H1 (cell line): ENCODE results near the gene CEBPA. TPM values are rescaled to one million over a fixed set of nuclear protein-coding genes. Genes with fewer than 3 reads are reported as not detected.

ENCODE experiments used
- CEBPB ChIP-seq: IDR thresholded peaks from 2 replicates; pipeline ENCODE4 v1.6.1; 2012; ENCODE audit warnings: low read depth, low read length
- CREB1 ChIP-seq: IDR thresholded peaks from 2 replicates; pipeline ENCODE4 v1.6.1; 2012; ENCODE audit warnings: inconsistent platforms
- GTF2F1 ChIP-seq: IDR thresholded peaks from 2 replicates; pipeline ENCODE4 v1.6.1; 2012; ENCODE audit warnings: low read depth, low read length, improper control_type of control experiment, borderline replicate concordance
- POLR2A ChIP-seq, 2 experiments: IDR thresholded peaks; 1 replicate in 1 of 2; 2 replicates in 1 of 2; pipeline ENCODE4 v1.6.1; 2011; ENCODE audit warnings: low read depth in 2 of 2, low read length in 2 of 2, mild to moderate bottlenecking in 2 of 2; ENCODE audit errors: control extremely low read depth in 1 of 2
- SP2 ChIP-seq: IDR thresholded peaks from 2 replicates; pipeline ENCODE4 v1.6.1; 2012; ENCODE audit warnings: mild to moderate bottlenecking, low read length, inconsistent platforms
- YY1 ChIP-seq: IDR thresholded peaks from 2 replicates; pipeline ENCODE4 v1.6.1; 2011; ENCODE audit warnings: low read depth, mild to moderate bottlenecking, low read length
- polyA plus RNA-seq, 7 experiments: library from polyadenylated mRNA; depleted of rRNA in 3 of 7; stranded (reverse) in 5 of 7; unstranded in 2 of 7; fragments of >200 nt in 5 of 7; fragments of 200-250 nt in 2 of 7; gene quantifications; 1 replicate in 5 of 7; 2 replicates in 1 of 7; 4 replicates in 1 of 7; pipeline versions ENCODE4 v1.2.1 to v1.2.3, GENCODE V29; 2011 to 2013; ENCODE audit warnings: missing spikeins in 2 of 7, mixed read lengths in 2 of 7
- total RNA-seq: library from RNA; stranded (reverse); fragmentation: NEBNext Ultra II Directional; extraction: Animal tissue kit (Norgen Biotek cat#: 25700); gene quantifications from 2 replicates; pipeline ENCODE4 v1.2.1, GENCODE V29; 2021
- TF ChIP-seq, protein P1 (sequence below): IDR thresholded peaks from 2 replicates; pipeline ENCODE4 v1.6.1; 2012; ENCODE audit warnings: low read length, inconsistent platforms

Gene CEBPA
- total and polyA plus RNA-seq, 2 of the 8 experiments (the other 6 are each of a cell fraction or from before 2014, with no cell fraction given) = 2.0 to 2.7 TPM

- TF ChIP-seq, protein P1, sequence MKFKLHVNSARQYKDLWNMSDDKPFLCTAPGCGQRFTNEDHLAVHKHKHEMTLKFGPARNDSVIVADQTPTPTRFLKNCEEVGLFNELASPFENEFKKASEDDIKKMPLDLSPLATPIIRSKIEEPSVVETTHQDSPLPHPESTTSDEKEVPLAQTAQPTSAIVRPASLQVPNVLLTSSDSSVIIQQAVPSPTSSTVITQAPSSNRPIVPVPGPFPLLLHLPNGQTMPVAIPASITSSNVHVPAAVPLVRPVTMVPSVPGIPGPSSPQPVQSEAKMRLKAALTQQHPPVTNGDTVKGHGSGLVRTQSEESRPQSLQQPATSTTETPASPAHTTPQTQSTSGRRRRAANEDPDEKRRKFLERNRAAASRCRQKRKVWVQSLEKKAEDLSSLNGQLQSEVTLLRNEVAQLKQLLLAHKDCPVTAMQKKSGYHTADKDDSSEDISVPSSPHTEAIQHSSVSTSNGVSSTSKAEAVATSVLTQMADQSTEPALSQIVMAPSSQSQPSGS = no peak
- no peak for TF ChIP-seq SP2
- TF ChIP-seq YY1 = no peak
- TF ChIP-seq CEBPB = no peak
- TF ChIP-seq CREB1 = no peak
- no peak for TF ChIP-seq GTF2F1
- no peak for TF ChIP-seq POLR2A (IDR thresholded peaks at IDR 0.05; ENCODE audit: control extremely low read depth in 1 of 2, low read depth in 2 of 2, low read length in 2 of 2)
Measured at GRCh38 chr19:33254245-33254824, 48.0 kb downstream of the CEBPA start (continued).
